ENCODE data around the gene WDR76.
"Not testable (repeated sequence)": the region's sequence is repeated elsewhere in the genome, so short reads cannot be mapped to it uniquely, and the experiment has no call there.

DNA sequence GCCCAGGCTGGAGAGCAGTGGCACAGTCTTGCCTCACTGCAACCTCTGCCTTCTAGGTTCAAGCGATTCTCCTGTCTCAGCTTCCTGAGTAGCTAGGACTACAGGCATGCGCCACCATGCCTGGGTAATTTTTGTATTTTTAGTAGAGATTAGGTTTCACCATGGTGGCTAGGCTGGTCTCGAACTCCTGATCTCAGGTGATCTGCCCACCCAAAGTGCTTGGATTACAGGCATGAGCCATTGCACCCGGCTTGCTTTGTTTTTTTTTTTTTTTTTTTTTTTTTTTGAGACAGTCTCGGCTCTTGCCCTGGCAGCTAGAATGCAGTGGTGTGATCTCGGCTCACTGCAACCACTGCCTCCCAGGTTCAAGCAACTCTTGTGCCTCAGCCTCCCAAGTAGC is 5.7 kb downstream of the WDR76 start:
- TF ChIP-seq, protein P1, sequence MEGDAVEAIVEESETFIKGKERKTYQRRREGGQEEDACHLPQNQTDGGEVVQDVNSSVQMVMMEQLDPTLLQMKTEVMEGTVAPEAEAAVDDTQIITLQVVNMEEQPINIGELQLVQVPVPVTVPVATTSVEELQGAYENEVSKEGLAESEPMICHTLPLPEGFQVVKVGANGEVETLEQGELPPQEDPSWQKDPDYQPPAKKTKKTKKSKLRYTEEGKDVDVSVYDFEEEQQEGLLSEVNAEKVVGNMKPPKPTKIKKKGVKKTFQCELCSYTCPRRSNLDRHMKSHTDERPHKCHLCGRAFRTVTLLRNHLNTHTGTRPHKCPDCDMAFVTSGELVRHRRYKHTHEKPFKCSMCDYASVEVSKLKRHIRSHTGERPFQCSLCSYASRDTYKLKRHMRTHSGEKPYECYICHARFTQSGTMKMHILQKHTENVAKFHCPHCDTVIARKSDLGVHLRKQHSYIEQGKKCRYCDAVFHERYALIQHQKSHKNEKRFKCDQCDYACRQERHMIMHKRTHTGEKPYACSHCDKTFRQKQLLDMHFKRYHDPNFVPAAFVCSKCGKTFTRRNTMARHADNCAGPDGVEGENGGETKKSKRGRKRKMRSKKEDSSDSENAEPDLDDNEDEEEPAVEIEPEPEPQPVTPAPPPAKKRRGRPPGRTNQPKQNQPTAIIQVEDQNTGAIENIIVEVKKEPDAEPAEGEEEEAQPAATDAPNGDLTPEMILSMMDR (IDR thresholded peaks at IDR 0.05; ENCODE audit: poor library complexity, severe bottlenecking) = not testable (repeated sequence)
- not testable (repeated sequence) for TF ChIP-seq EZH2 (IDR thresholded peaks at IDR 0.05; ENCODE audit: borderline replicate concordance, insufficient read depth, low read length, poor library complexity, severe bottlenecking)
- TF ChIP-seq, protein P2, sequence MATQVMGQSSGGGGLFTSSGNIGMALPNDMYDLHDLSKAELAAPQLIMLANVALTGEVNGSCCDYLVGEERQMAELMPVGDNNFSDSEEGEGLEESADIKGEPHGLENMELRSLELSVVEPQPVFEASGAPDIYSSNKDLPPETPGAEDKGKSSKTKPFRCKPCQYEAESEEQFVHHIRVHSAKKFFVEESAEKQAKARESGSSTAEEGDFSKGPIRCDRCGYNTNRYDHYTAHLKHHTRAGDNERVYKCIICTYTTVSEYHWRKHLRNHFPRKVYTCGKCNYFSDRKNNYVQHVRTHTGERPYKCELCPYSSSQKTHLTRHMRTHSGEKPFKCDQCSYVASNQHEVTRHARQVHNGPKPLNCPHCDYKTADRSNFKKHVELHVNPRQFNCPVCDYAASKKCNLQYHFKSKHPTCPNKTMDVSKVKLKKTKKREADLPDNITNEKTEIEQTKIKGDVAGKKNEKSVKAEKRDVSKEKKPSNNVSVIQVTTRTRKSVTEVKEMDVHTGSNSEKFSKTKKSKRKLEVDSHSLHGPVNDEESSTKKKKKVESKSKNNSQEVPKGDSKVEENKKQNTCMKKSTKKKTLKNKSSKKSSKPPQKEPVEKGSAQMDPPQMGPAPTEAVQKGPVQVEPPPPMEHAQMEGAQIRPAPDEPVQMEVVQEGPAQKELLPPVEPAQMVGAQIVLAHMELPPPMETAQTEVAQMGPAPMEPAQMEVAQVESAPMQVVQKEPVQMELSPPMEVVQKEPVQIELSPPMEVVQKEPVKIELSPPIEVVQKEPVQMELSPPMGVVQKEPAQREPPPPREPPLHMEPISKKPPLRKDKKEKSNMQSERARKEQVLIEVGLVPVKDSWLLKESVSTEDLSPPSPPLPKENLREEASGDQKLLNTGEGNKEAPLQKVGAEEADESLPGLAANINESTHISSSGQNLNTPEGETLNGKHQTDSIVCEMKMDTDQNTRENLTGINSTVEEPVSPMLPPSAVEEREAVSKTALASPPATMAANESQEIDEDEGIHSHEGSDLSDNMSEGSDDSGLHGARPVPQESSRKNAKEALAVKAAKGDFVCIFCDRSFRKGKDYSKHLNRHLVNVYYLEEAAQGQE (IDR thresholded peaks at IDR 0.05; ENCODE audit: borderline replicate concordance) = not testable (repeated sequence)

Data from neural cell (in vitro differentiated cells).